Neuronal stem cell (in vitro differentiated cells): ENCODE results near the gene C10orf105.
A peak's percentile ranks its signal among the peaks of the same experiment; 100 is the strongest.

ENCODE experiments used
- DNase-seq: peaks from one replicate; pipeline ENCODE4 v3.0.0-alpha.2; 2013; ENCODE audit warnings: low spot score
- H2AFZ ChIP-seq: one replicate; pipeline ENCODE4 v1.6.1; 2013; ENCODE audit warnings: mild to moderate bottlenecking, low read length, inconsistent platforms
- H2AK5ac ChIP-seq: 2 replicates; pipeline ENCODE4 v1.6.1; 2013; ENCODE audit warnings: low read depth, mild to moderate bottlenecking, inconsistent platforms, low read length, moderate library complexity, mixed read lengths
- H2BK120ac ChIP-seq: 2 replicates; pipeline ENCODE4 v1.6.1; 2013; ENCODE audit warnings: low read depth, mild to moderate bottlenecking, inconsistent platforms, low read length, moderate library complexity, mixed read lengths
- H2BK12ac ChIP-seq: one replicate; pipeline ENCODE4 v1.6.1; 2013; ENCODE audit warnings: low read length, inconsistent platforms
- H2BK15ac ChIP-seq: 2 replicates; pipeline ENCODE4 v1.6.1; 2013; ENCODE audit warnings: mild to moderate bottlenecking, low read length, inconsistent platforms, mixed read lengths
- H2BK5ac ChIP-seq: one replicate; pipeline ENCODE4 v1.6.1; 2013; ENCODE audit warnings: inconsistent platforms, mild to moderate bottlenecking, low read length, moderate library complexity
- H3K14ac ChIP-seq: one replicate; pipeline ENCODE4 v1.6.1; 2013; ENCODE audit warnings: low read length, inconsistent platforms
- H3K18ac ChIP-seq: 2 replicates; pipeline ENCODE4 v1.6.1; 2013; ENCODE audit warnings: low read length, inconsistent platforms
- H3K23ac ChIP-seq: 2 replicates; pipeline ENCODE4 v1.6.1; 2013; ENCODE audit warnings: low read depth, mild to moderate bottlenecking, mixed read lengths, low read length, inconsistent platforms; ENCODE audit not compliant: poor library complexity
- H3K27ac ChIP-seq: replicated peaks from 3 replicates; pipeline ENCODE4 v1.5.1; 2013; ENCODE audit warnings: low read length, inconsistent platforms
- H3K27me3 ChIP-seq, 3 experiments: 2 replicates each; pipeline ENCODE4 v1.6.1; 2013; ENCODE audit warnings: low read length in 3 of 3, mild to moderate bottlenecking in 2 of 3, inconsistent platforms in 1 of 3, low read depth in 1 of 3, mixed read lengths in 1 of 3, moderate library complexity in 1 of 3; ENCODE audit not compliant: control insufficient read depth in 3 of 3, insufficient read depth in 3 of 3
- H3K36me3 ChIP-seq, 2 donors: replicated peaks in 1 of 2; 2 replicates each; pipeline ENCODE4 v1.6.1; 2013; ENCODE audit warnings: low read length in 2 of 2; ENCODE audit not compliant: control insufficient read depth in 2 of 2, insufficient read depth in 2 of 2
- H3K4ac ChIP-seq: 2 replicates; pipeline ENCODE4 v1.6.1; 2013; ENCODE audit warnings: inconsistent platforms, mild to moderate bottlenecking, low read length, moderate library complexity
- H3K4me1 ChIP-seq, 2 donors: 1 replicate in 1 of 2; 2 replicates in 1 of 2; pipeline ENCODE4 v1.6.1; 2013; ENCODE audit warnings: low read length in 2 of 2, low read depth in 1 of 2; ENCODE audit not compliant: control insufficient read depth in 2 of 2, insufficient read depth in 1 of 2
- H3K4me2 ChIP-seq: one replicate; pipeline ENCODE4 v1.6.1; 2013; ENCODE audit warnings: mild to moderate bottlenecking, low read length, inconsistent platforms; ENCODE audit not compliant: insufficient read depth, poor library complexity, severe bottlenecking
- H3K4me3 ChIP-seq, 2 donors: 2 replicates each; pipeline ENCODE4 v1.5.1; 2013; ENCODE audit warnings: low read length in 2 of 2, mild to moderate bottlenecking in 2 of 2, inconsistent platforms in 1 of 2, moderate library complexity in 1 of 2
- H3K79me1 ChIP-seq: one replicate; pipeline ENCODE4 v1.6.1; 2013; ENCODE audit warnings: low read depth, mild to moderate bottlenecking, inconsistent platforms, low read length, moderate library complexity
- H3K9ac ChIP-seq: one replicate; pipeline ENCODE4 v1.6.1; 2013; ENCODE audit warnings: mild to moderate bottlenecking, low read depth, low read length, inconsistent platforms; ENCODE audit not compliant: poor library complexity
- H3K9me3 ChIP-seq, 2 donors: replicated peaks in 1 of 2; 2 replicates each; pipeline versions ENCODE3 to v1.6.1; 2013; ENCODE audit warnings: low read length in 2 of 2, mild to moderate bottlenecking in 2 of 2, inconsistent platforms in 1 of 2, low read depth in 1 of 2, mixed read lengths in 1 of 2, moderate library complexity in 1 of 2; ENCODE audit not compliant: control insufficient read depth in 2 of 2, insufficient read depth in 1 of 2
- H4K8ac ChIP-seq: one replicate; pipeline ENCODE4 v1.6.1; 2013; ENCODE audit warnings: low read depth, mild to moderate bottlenecking, inconsistent platforms, low read length, moderate library complexity
- H4K91ac ChIP-seq: one replicate; pipeline ENCODE4 v1.6.1; 2013; ENCODE audit warnings: low read length, low read depth, mild to moderate bottlenecking, inconsistent platforms; ENCODE audit not compliant: poor library complexity
- WGBS, 2 donors: extraction: QIAGEN DNeasy Blood & Tissue Kit; methylation state at CpG; one replicate each; pipeline ENCODE4 v1.1.7; 2013; ENCODE audit warnings: missing lambda C conversion rate in 2 of 2, mixed read lengths in 1 of 2; ENCODE audit not compliant: insufficient read length in 2 of 2, insufficient replicate concordance in 1 of 2; ENCODE audit errors: extremely low coverage in 2 of 2; 5-methylcytosine and 5-hydroxymethylcytosine counted together

Gene C10orf105

GRCh38 chr10:71725998-71726579 is 6.5 kb upstream of the C10orf105 start:
- Histone ChIP-seq H3K18ac (peak overlapping the region; percentile 11), H2BK5ac (no peak overlapping the region), H3K27me3 (peaks cover 0 to 7% (median 0%) of the 10 kb centered on the region in 3 experiments), H2BK12ac (peak overlapping the region; percentile 11), H3K4ac (no peak overlapping the region), H2BK120ac (no peak overlapping the region), H3K27ac (no peak overlapping the region), H3K36me3 (no peaks in the 10 kb centered on the region), H4K91ac (no peak overlapping the region), H3K9ac (no peak overlapping the region), H3K23ac (no peak overlapping the region), H2AFZ (no peak overlapping the region), H2BK15ac (peak overlapping the region; percentile 82), H3K4me1 (peaks cover 0 to 5% of the 10 kb centered on the region in 2 donors), H4K8ac (no peak overlapping the region), H3K4me2 (no peak overlapping the region), H3K79me1 (no peaks in the 10 kb centered on the region), H3K4me3 (no peak overlapping the region), H2AK5ac (peak overlapping the region; percentile 27), H3K14ac (no peak overlapping the region), H3K9me3 (no peaks in the 10 kb centered on the region)
- no CpG with 5 or more reads among the region's 9 CpGs for WGBS, 2 donors
- peak; percentile 29 for DNase-seq

GRCh38 chr10:71725249-71725648 is 5.7 kb upstream of the C10orf105 start:
- Histone ChIP-seq H3K27ac (no peak overlapping the region), H3K9me3 (no peaks in the 10 kb centered on the region), H2BK5ac (no peak overlapping the region), H2AFZ (no peak overlapping the region), H3K4me3 (no peak overlapping the region), H3K27me3 (peaks cover 0 to 14% (median 0%) of the 10 kb centered on the region in 3 experiments), H3K36me3 (no peaks in the 10 kb centered on the region), H4K8ac (no peak overlapping the region), H2AK5ac (no peak overlapping the region), H3K23ac (no peak overlapping the region), H2BK12ac (no peak overlapping the region), H4K91ac (no peak overlapping the region), H3K4me1 (peaks cover 0 to 8% of the 10 kb centered on the region in 2 donors), H3K18ac (no peak overlapping the region), H3K9ac (no peak overlapping the region), H3K4me2 (no peak overlapping the region), H3K14ac (peak overlapping the region; percentile 48), H2BK15ac (peak overlapping the region; percentile 28), H2BK120ac (no peak overlapping the region), H3K4ac (no peak overlapping the region), H3K79me1 (no peaks in the 10 kb centered on the region)
- no peak for DNase-seq
- no CpG with 5 or more reads among the region's 14 CpGs for WGBS, 2 donors

- Histone ChIP-seq H2AK5ac (no peak overlapping the region), H2AFZ (no peak overlapping the region)
Measured at GRCh38 chr10:71724539-71724938, 5.0 kb upstream of the C10orf105 start.

GRCh38 chr10:71723311-71723710 is 3.7 kb upstream of the C10orf105 start:
- H3K9ac ChIP-seq, result peak overlapping the region; percentile 52
- H3K14ac ChIP-seq, result peak overlapping the region; percentile 44
- no peaks in the 10 kb centered on the region for H3K36me3 ChIP-seq
- peak overlapping the region; percentile 19 for H2BK15ac ChIP-seq
- no peak overlapping the region for H2BK5ac ChIP-seq
- H3K4me3 ChIP-seq, result no peak overlapping the region
- peaks cover 0 to 26% (median 0%) of the 10 kb centered on the region in 3 experiments for H3K27me3 ChIP-seq
- no peak overlapping the region for H4K8ac ChIP-seq
- no peak overlapping the region for H3K4ac ChIP-seq
- no CpG with 5 or more reads among the region's 11 CpGs for WGBS, 2 donors
- no peak for DNase-seq
- H3K18ac ChIP-seq, result peak overlapping the region; percentile 49
- no peak overlapping the region for H2AK5ac ChIP-seq
- no peak overlapping the region for H3K27ac ChIP-seq
- no peak overlapping the region for H2BK12ac ChIP-seq
- no peaks in the 10 kb centered on the region for H3K9me3 ChIP-seq
- no peaks in the 10 kb centered on the region for H3K79me1 ChIP-seq
- no peak overlapping the region for H2BK120ac ChIP-seq
- H4K91ac ChIP-seq, result no peak overlapping the region
- H3K4me1 ChIP-seq, result peaks cover 0 to 17% of the 10 kb centered on the region in 2 donors
- no peak overlapping the region for H2AFZ ChIP-seq
- H3K23ac ChIP-seq, result no peak overlapping the region
- no peak overlapping the region for H3K4me2 ChIP-seq

More at GRCh38 chr10:71724539-71724938, 5.0 kb upstream of the C10orf105 start:
- Histone ChIP-seq H3K27ac (no peak overlapping the region), H3K4me3 (no peak overlapping the region), H3K14ac (no peak overlapping the region), H3K4me2 (no peak overlapping the region), H2BK120ac (no peak overlapping the region), H3K9me3 (no peaks in the 10 kb centered on the region), H3K79me1 (no peaks in the 10 kb centered on the region), H3K9ac (no peak overlapping the region), H4K91ac (no peak overlapping the region), H3K23ac (no peak overlapping the region), H4K8ac (no peak overlapping the region), H2BK5ac (no peak overlapping the region), H3K27me3 (peaks cover 0 to 21% (median 0%) of the 10 kb centered on the region in 3 experiments), H2BK15ac (no peak overlapping the region), H3K4me1 (peaks cover 0 to 14% of the 10 kb centered on the region in 2 donors), H3K18ac (no peak overlapping the region), H3K4ac (no peak overlapping the region), H3K36me3 (no peaks in the 10 kb centered on the region), H2BK12ac (no peak overlapping the region)
- no peak for DNase-seq
- no CpG with 5 or more reads among the region's 6 CpGs for WGBS, 2 donors
